HepG2 (cell line): ENCODE results near the gene HS6ST2. TPM values are rescaled to one million over a fixed set of nuclear protein-coding genes. Genes with fewer than 3 reads are reported as not detected.
A peak's percentile ranks its signal among the peaks of the same experiment; 100 is the strongest.

Source experiments
- ATAC-seq: fragments of 200-7000 bp; cut with Tn5 transposase; 3 replicates; pipeline ENCODE4 v1.9.1; 2020; ENCODE audit warnings: mild to moderate bottlenecking, moderate library complexity
- BruUV-seq: library from RNA; stranded (reverse); fragments of 400-500 nt; replicated peaks from 2 replicates; lab custom pipeline; 2021; lab: Mats Ljungman, UMichigan
- CTCF ChIA-PET: fragments of 300-600 bp; formaldehyde crosslinking; extraction: SDS; loops from one replicate; lab custom pipeline; 2021; ENCODE audit warnings: low total read pairs, inconsistent platforms, low intra/inter-chr PET ratio; lab: Yijun Ruan, JAX
- POLR2A ChIA-PET: fragments of 350-600 bp; sonication (Branson Sonifier 250); formaldehyde crosslinking; loops from one replicate; lab custom pipeline; 2020; ENCODE audit warnings: antibody characterized with exemption, inconsistent platforms; lab: Yijun Ruan, JAX
- DNase-seq: peaks from one replicate; pipeline ENCODE4 v3.0.0-alpha.2; 2015; ENCODE audit warnings: low spot score
- FAIRE-seq: peaks from 3 replicates; lab custom pipeline; 2011; peaks lifted over from hg19 to GRCh38; lab: Jason Lieb, UNC
- H2AFZ ChIP-seq: one replicate; pipeline ENCODE4 v1.6.1; 2011; ENCODE audit warnings: low read length, inconsistent platforms
- H3K27ac ChIP-seq: fragments of 300-600 bp; 3 replicates; pipeline ENCODE4 v1.8.0; 2011; ENCODE audit warnings: mixed run types, mild to moderate bottlenecking, mixed read lengths, low read length, inconsistent platforms; ENCODE audit not compliant: insufficient read depth; ENCODE audit errors: extremely low read length
- H3K27me3 ChIP-seq, 2 experiments: fragments of 200-600 bp in 1 of 2; 2 replicates in 1 of 2; 3 replicates in 1 of 2; pipeline versions ENCODE4 v1.6.0 to v1.8.0; 2011; ENCODE audit warnings: low read length in 2 of 2, mild to moderate bottlenecking in 2 of 2, moderate library complexity in 2 of 2, inconsistent platforms in 1 of 2; ENCODE audit not compliant: insufficient read depth in 2 of 2, control insufficient read depth in 1 of 2
- H3K36me3 ChIP-seq, 2 experiments: fragments of 200-600 bp in 1 of 2; replicated peaks in 1 of 2; 2 replicates in 1 of 2; 3 replicates in 1 of 2; pipeline versions ENCODE4 v1.5.1 to v1.8.0; 2011; ENCODE audit warnings: low read length in 2 of 2, inconsistent platforms in 1 of 2; ENCODE audit not compliant: insufficient read depth in 2 of 2, control insufficient read depth in 1 of 2
- H3K4me1 ChIP-seq: 2 replicates; pipeline ENCODE4 v1.5.1; 2012; ENCODE audit warnings: low read length, inconsistent platforms; ENCODE audit not compliant: insufficient read depth
- H3K4me2 ChIP-seq: 2 replicates; pipeline ENCODE4 v1.6.0; 2011; ENCODE audit warnings: low read depth, low read length, inconsistent platforms
- H3K4me3 ChIP-seq, 3 experiments: fragments of 200-600 bp in 1 of 3; sonication (generic), shearing (Covaris generic) in 1 of 3; replicated peaks in 1 of 3; 2 replicates each; pipeline ENCODE4 v1.5.1; 2011 to 2016; ENCODE audit warnings: low read length in 3 of 3, inconsistent platforms in 2 of 3, low read depth in 2 of 3, mild to moderate bottlenecking in 2 of 3, control low read depth in 1 of 3, mixed read lengths in 1 of 3; ENCODE audit not compliant: insufficient read depth in 1 of 3
- H3K79me2 ChIP-seq: one replicate; pipeline ENCODE4 v1.6.1; 2011; ENCODE audit warnings: low read length, inconsistent platforms; ENCODE audit not compliant: insufficient read depth
- H3K9ac ChIP-seq: 2 replicates; pipeline ENCODE4 v1.6.0; 2011; ENCODE audit warnings: mild to moderate bottlenecking, low read depth, low read length, inconsistent platforms; ENCODE audit not compliant: insufficient read depth
- H3K9me3 ChIP-seq: 2 replicates; pipeline ENCODE4 v1.5.1; 2012; ENCODE audit warnings: mild to moderate bottlenecking, low read length
- H4K20me1 ChIP-seq: 2 replicates; pipeline ENCODE4 v1.6.0; 2011; ENCODE audit warnings: inconsistent platforms, mild to moderate bottlenecking, low read length, moderate library complexity; ENCODE audit not compliant: insufficient read depth
- CEBPB ChIP-seq: IDR thresholded peaks from 2 replicates; pipeline ENCODE4 v1.6.1; 2011; ENCODE audit warnings: low read depth, low read length, improper control_type of control experiment, borderline replicate concordance
- ELF4 ChIP-seq: sonication (generic); formaldehyde crosslinking; IDR thresholded peaks from 2 replicates; pipeline ENCODE4 v1.5.0; 2020; ENCODE audit warnings: missing genetic modification reagents, mild to moderate bottlenecking, moderate library complexity, borderline replicate concordance
- FOXK1 ChIP-seq: sonication (generic); formaldehyde crosslinking; IDR thresholded peaks from 2 replicates; pipeline ENCODE4 v1.4.0; 2020; ENCODE audit warnings: low read depth, missing genetic modification reagents, borderline replicate concordance
- HIVEP1 ChIP-seq: sonication (generic); formaldehyde crosslinking; IDR thresholded peaks from 2 replicates; pipeline ENCODE4 v1.4.0; 2020; ENCODE audit warnings: mild to moderate bottlenecking, missing genetic modification reagents
- LCORL ChIP-seq, 2 experiments: fragments of 450-650 bp in 1 of 2; sonication (generic) in 1 of 2; formaldehyde crosslinking in 1 of 2; IDR thresholded peaks; 2 replicates each; pipeline versions ENCODE4 v1.5.0 to v1.6.1; 2017 to 2020; ENCODE audit warnings: antibody characterized with exemption in 1 of 2, missing genetic modification reagents in 1 of 2
- NR3C1 ChIP-seq: sonication (generic); formaldehyde crosslinking; IDR thresholded peaks from 2 replicates; pipeline ENCODE4 v1.4.0; 2020; ENCODE audit warnings: missing genetic modification reagents
- SKI ChIP-seq: fragments of 450-650 bp; IDR thresholded peaks from one replicate; pipeline ENCODE4 v1.6.1; 2018; ENCODE audit warnings: mild to moderate bottlenecking; ENCODE audit not compliant: partially characterized antibody
- SP140L ChIP-seq: sonication (generic); formaldehyde crosslinking; IDR thresholded peaks from 2 replicates; pipeline ENCODE4 v1.4.0; 2020; ENCODE audit warnings: missing genetic modification reagents, borderline replicate concordance
- TERF1 ChIP-seq: sonication (generic); formaldehyde crosslinking; IDR thresholded peaks from 2 replicates; pipeline ENCODE4 v1.8.0; 2022; ENCODE audit warnings: mild to moderate bottlenecking, missing genetic modification reagents, moderate library complexity
- ZNF280B ChIP-seq: sonication (generic); formaldehyde crosslinking; IDR thresholded peaks from 2 replicates; pipeline ENCODE4 v1.5.0; 2020; ENCODE audit warnings: missing genetic modification reagents, mild to moderate bottlenecking, borderline replicate concordance
- ZNF546 ChIP-seq: sonication (generic); formaldehyde crosslinking; conservative IDR thresholded peaks from 2 replicates; pipeline ENCODE4 v1.8.1; 2023; ENCODE audit warnings: mild to moderate bottlenecking, missing genetic modification reagents
- ZNF629 ChIP-seq: sonication (generic); formaldehyde crosslinking; conservative IDR thresholded peaks from 2 replicates; pipeline ENCODE4 v1.5.0; 2020; ENCODE audit warnings: missing genetic modification reagents
- ZNF644 ChIP-seq: IDR thresholded peaks from 2 replicates; pipeline ENCODE4 v1.6.1; 2016; ENCODE audit warnings: low read depth
- ZNF710 ChIP-seq: sonication (generic); formaldehyde crosslinking; IDR thresholded peaks from 2 replicates; pipeline ENCODE4 v1.5.0; 2020; ENCODE audit warnings: mild to moderate bottlenecking, missing genetic modification reagents, borderline replicate concordance
- ZSCAN25 ChIP-seq: sonication (generic); formaldehyde crosslinking; IDR thresholded peaks from 2 replicates; pipeline ENCODE4 v1.8.0; 2022; ENCODE audit warnings: mild to moderate bottlenecking, missing genetic modification reagents
- WGBS: methylation state at CpG from one replicate; pipeline ENCODE4 v1.1.6; 2017; ENCODE audit warnings: low lambda C conversion rate; 5-methylcytosine and 5-hydroxymethylcytosine counted together
- in situ Hi-C: cut with HindIII; loops from 2 replicates; pipeline ENCODE4 v1.10.0; 2017; ENCODE audit warnings: low pct_unique_long_range_greater_than_20kb; ENCODE audit not compliant: extremely low pct_ligation_motif_present
- intact Hi-C: fragments of 100-400 bp; cut with micrococcal nuclease; formaldehyde crosslinking; loops from one replicate; pipeline ENCODE4 v1.10.0; 2022; ENCODE audit not compliant: unreplicated experiment
- polyA plus RNA-seq, 8 experiments: library from polyadenylated mRNA; depleted of rRNA in 3 of 8; stranded (reverse) in 7 of 8; unstranded in 1 of 8; fragments of >200 nt; fragmentation: Illumina TruSeq in 4 of 8; extraction: Trizol in 4 of 8; gene quantifications; 2 replicates each; pipeline versions ENCODE4 v1.2.1 to v1.2.3, GENCODE V29; 2011 to 2016; ENCODE audit warnings: low read depth in 4 of 8, missing spikeins in 1 of 8, mixed read lengths in 1 of 8; ENCODE audit not compliant: insufficient read depth in 1 of 8
- total RNA-seq, 5 experiments: library from RNA; depleted of rRNA; stranded (reverse); fragments of >200 nt; fragmentation: Illumina TruSeq; extraction: Trizol; gene quantifications; 2 replicates each; pipeline ENCODE4 v1.2.3, GENCODE V29; 2016; ENCODE audit warnings: low read depth in 1 of 5

The HS6ST2 gene
- total and polyA plus RNA-seq, 2 of the 13 experiments (the other 11 are each of a cell fraction or from before 2014, with no cell fraction given): 0.05 TPM; not detected in 1

- Histone ChIP-seq H3K36me3 (no peaks in the 10 kb centered on the region), H3K4me2 (no peak overlapping the region), H3K27me3 (no peaks in the 10 kb centered on the region), H3K79me2 (no peaks in the 10 kb centered on the region), H3K4me3 (no peak overlapping the region), H3K27ac (no peak overlapping the region)
- FAIRE-seq: peak; percentile 8
- in situ Hi-C loops: no loop called here
- no peak for DNase-seq
- TF ChIP-seq TERF1 (CRISPR knock-in tag) (no peak), CEBPB (peak; percentile 16; the same call in 1 of the 2 replicates), ZNF710 (no peak)
- TF ChIP-seq, all 625 proteins: peak for 1
- Histone ChIP-seq H3K9ac (no peak overlapping the region), H4K20me1 (no peaks in the 10 kb centered on the region), H2AFZ (no peak overlapping the region), H3K4me1 (no peaks in the 10 kb centered on the region), H3K9me3 (no peaks in the 10 kb centered on the region)
- BruUV-seq: no TSS peak
- ATAC-seq: no peak
- whole genome bisulfite sequencing: 74% methylated on average over 8 of the region's 8 CpGs
- ChIA-PET CTCF (no interaction called here), POLR2A (no interaction called here)
- intact Hi-C loops: no loop called here
Observed at GRCh38 chrX:132933170-132933569, 25.3 kb downstream of the HS6ST2 start.

GRCh38 chrX:132924426-132924825 is 34.0 kb downstream of the HS6ST2 start:
- no peak overlapping the region for H3K4me3 ChIP-seq
- ATAC-seq (no peak), FAIRE-seq (no peak), DNase-seq (no peak)
- no peak overlapping the region for H3K4me2 ChIP-seq
- no peaks in the 10 kb centered on the region for H4K20me1 ChIP-seq
- ChIA-PET POLR2A (no interaction called here), CTCF (no interaction called here)
- no peak overlapping the region for H3K27ac ChIP-seq
- intact Hi-C loops (no loop called here), in situ Hi-C loops (no loop called here)
- H3K27me3 ChIP-seq: no peaks in the 10 kb centered on the region
- no peaks in the 10 kb centered on the region for H3K4me1 ChIP-seq
- H3K79me2 ChIP-seq: no peaks in the 10 kb centered on the region
- no peaks in the 10 kb centered on the region for H3K9me3 ChIP-seq
- BruUV-seq: no TSS peak
- no peak overlapping the region for H2AFZ ChIP-seq
- H3K36me3 ChIP-seq: no peaks in the 10 kb centered on the region
- no peak for TF ChIP-seq ELF4 (CRISPR knock-in tag)
- TF ChIP-seq SKI: no peak
- TF ChIP-seq ZNF546 (CRISPR knock-in tag): no peak
- no peak for TF ChIP-seq NR3C1 (CRISPR knock-in tag)
- TF ChIP-seq ZSCAN25 (CRISPR knock-in tag): no peak
- no peak for TF ChIP-seq ZNF280B
- no peak for TF ChIP-seq FOXK1 (CRISPR knock-in tag)
- TF ChIP-seq ZNF629: no peak
- TF ChIP-seq LCORL (IDR thresholded peaks at IDR 0.05): no peak
- no peak for TF ChIP-seq LCORL (CRISPR knock-in tag; IDR thresholded peaks at IDR 0.05)
- no peak for TF ChIP-seq HIVEP1 (CRISPR knock-in tag)
- no peak for TF ChIP-seq SP140L (CRISPR knock-in tag)
- TF ChIP-seq ZNF644: no peak
- H3K9ac ChIP-seq: no peak overlapping the region
- WGBS: 90% methylated on average over 2 of the region's 5 CpGs
